PC-3 (cell line): Measurements from ENCODE around the gene PTPN3. TPM values are rescaled to one million over a fixed set of nuclear protein-coding genes. Genes with fewer than 3 reads are reported as not detected.
A peak's percentile ranks its signal among the peaks of the same experiment; 100 is the strongest.

Experiments
- ATAC-seq: fragments of 200-7000 bp; cut with Tn5 transposase; 2 replicates; pipeline ENCODE4 v1.9.1; 2020; ENCODE audit warnings: mild to moderate bottlenecking, moderate library complexity
- BruUV-seq: library from RNA; stranded (reverse); fragments of 400-500 nt; replicated peaks from 2 replicates; lab custom pipeline; 2021; lab: Mats Ljungman, UMichigan
- CTCF ChIA-PET: fragments of 300-600 bp; sonication (Branson Sonifier 250); formaldehyde crosslinking; loops from one replicate; lab custom pipeline; 2022; ENCODE audit warnings: antibody characterized with exemption; lab: Charles Lee
- POLR2A ChIA-PET: fragments of 300-600 bp; sonication (Branson Sonifier 250); formaldehyde crosslinking; loops from one replicate; lab custom pipeline; 2022; ENCODE audit warnings: antibody characterized with exemption; ENCODE audit not compliant: unreplicated experiment; lab: Charles Lee
- DNase-seq: peaks from one replicate; pipeline ENCODE4 v3.0.0-alpha.2; 2015
- H2AFZ ChIP-seq: fragments of 300-600 bp; sonication (generic); 2 replicates; pipeline ENCODE4 v1.6.0; 2016; ENCODE audit warnings: antibody characterized with exemption, low read length
- H3F3A ChIP-seq: fragments of 300-600 bp; sonication (generic); one replicate; pipeline ENCODE4 v1.6.0; 2017; ENCODE audit warnings: antibody characterized with exemption, low read length, control low read depth, mild to moderate bottlenecking; ENCODE audit not compliant: unreplicated experiment
- H3K27ac ChIP-seq: fragments of 300-600 bp; sonication (generic); 2 replicates; pipeline ENCODE4 v1.5.1; 2016; ENCODE audit warnings: mild to moderate bottlenecking, low read length
- H3K27me3 ChIP-seq: fragments of 300-600 bp; sonication (generic); 2 replicates; pipeline ENCODE4 v1.6.1; 2016; ENCODE audit warnings: low read length, mixed read lengths
- H3K36me3 ChIP-seq: fragments of 300-600 bp; sonication (generic); 2 replicates; pipeline ENCODE4 v1.6.1; 2016; ENCODE audit warnings: low read depth, mixed run types, low read length, mixed read lengths
- H3K4me1 ChIP-seq: fragments of 300-600 bp; sonication (generic); 2 replicates; pipeline ENCODE4 v1.5.1; 2016; ENCODE audit warnings: low read length; ENCODE audit not compliant: insufficient read depth
- H3K4me2 ChIP-seq: fragments of 300-600 bp; sonication (generic); 2 replicates; pipeline ENCODE4 v1.6.0; 2016; ENCODE audit warnings: low read length
- H3K4me3 ChIP-seq: fragments of 300-600 bp; sonication (generic); 2 replicates; pipeline ENCODE4 v1.5.1; 2016; ENCODE audit warnings: mild to moderate bottlenecking, low read length, mixed read lengths
- H3K79me2 ChIP-seq: fragments of 300-600 bp; sonication (generic); 2 replicates; pipeline ENCODE4 v1.6.1; 2017; ENCODE audit warnings: low read length, mixed read lengths
- H3K9ac ChIP-seq: fragments of 300-600 bp; sonication (generic); 2 replicates; pipeline ENCODE4 v1.6.0; 2016; ENCODE audit warnings: mild to moderate bottlenecking, low read length
- H3K9me2 ChIP-seq: fragments of 300-600 bp; sonication (generic); replicated peaks from 2 replicates; pipeline ENCODE4 v1.6.1; 2016; ENCODE audit warnings: mixed run types, low read length, mixed read lengths
- H3K9me3 ChIP-seq: fragments of 300-600 bp; sonication (generic); 2 replicates; pipeline ENCODE4 v1.6.1; 2016; ENCODE audit warnings: low read length, mixed read lengths
- H4K20me1 ChIP-seq: fragments of 300-600 bp; sonication (generic); 2 replicates; pipeline ENCODE4 v1.6.1; 2016; ENCODE audit warnings: low read length, mixed read lengths
- CTCF ChIP-seq: fragments of 300-600 bp; sonication (generic); conservative IDR thresholded peaks from 2 replicates; pipeline ENCODE4 v1.5.1; 2017; ENCODE audit warnings: antibody characterized with exemption, low read depth, mild to moderate bottlenecking, low read length
- EZH2 ChIP-seq: fragments of 300-600 bp; sonication (generic); IDR thresholded peaks from one replicate; pipeline ENCODE4 v1.6.1; 2017; ENCODE audit warnings: antibody characterized with exemption, mild to moderate bottlenecking, low read length; ENCODE audit not compliant: unreplicated experiment
- EZH2phosphoT487 ChIP-seq: fragments of 300-600 bp; sonication (generic); IDR thresholded peaks from 2 replicates; pipeline ENCODE4 v1.6.1; 2018; ENCODE audit warnings: mild to moderate bottlenecking, antibody characterized with exemption, low read length, borderline replicate concordance
- intact Hi-C: fragments of 100-400 bp; cut with micrococcal nuclease; formaldehyde crosslinking; loops from 2 replicates; pipeline ENCODE4 v1.9.0; 2023
- total RNA-seq: library from RNA; depleted of rRNA; stranded (reverse); fragments of >200 nt; gene quantifications from 2 replicates; pipeline ENCODE4 v1.2.3, GENCODE V29; 2014

The PTPN3 gene
- total RNA-seq, 1 experiment from 2014 or later: 8.4 TPM

GRCh38 chr9:109454601-109455155, 43.4 kb downstream of the PTPN3 start:
- Histone ChIP-seq H3K79me2 (no peaks in the 10 kb centered on the region), H3F3A (no peaks in the 10 kb centered on the region), H3K27me3 (no peaks in the 10 kb centered on the region), H4K20me1 (no peaks in the 10 kb centered on the region), H3K9me3 (no peaks in the 10 kb centered on the region), H2AFZ (no peak overlapping the region), H3K4me3 (no peak overlapping the region), H3K36me3 (no peaks in the 10 kb centered on the region; the same call in 1 of the 2 replicates), H3K9me2 (no peaks in the 10 kb centered on the region), H3K27ac (no peak overlapping the region), H3K4me2 (no peak overlapping the region), H3K9ac (no peak overlapping the region), H3K4me1 (no peaks in the 10 kb centered on the region)
- BruUV-seq: no TSS peak
- TF ChIP-seq EZH2phosphoT487 (no peak), EZH2 (no peak), CTCF (no peak)
- POLR2A ChIA-PET: no interaction called here
- CTCF ChIA-PET: no interaction called here
- intact Hi-C loops: no loop called here
- no peak for DNase-seq
- ATAC-seq: no peak

- intact Hi-C loops: no loop called here
- ChIA-PET CTCF (no interaction called here), POLR2A (no interaction called here)
- Histone ChIP-seq H3K4me3 (no peak overlapping the region), H3F3A (no peaks in the 10 kb centered on the region), H3K9me3 (no peaks in the 10 kb centered on the region), H3K27me3 (no peaks in the 10 kb centered on the region), H3K4me1 (no peaks in the 10 kb centered on the region), H3K9ac (no peak overlapping the region), H2AFZ (no peak overlapping the region), H3K4me2 (no peak overlapping the region), H4K20me1 (no peaks in the 10 kb centered on the region), H3K79me2 (no peaks in the 10 kb centered on the region), H3K9me2 (no peaks in the 10 kb centered on the region), H3K27ac (no peak overlapping the region), H3K36me3 (no peaks in the 10 kb centered on the region; the same call in 1 of the 2 replicates)
- BruUV-seq: no TSS peak
- TF ChIP-seq EZH2phosphoT487 (no peak), CTCF (no peak), EZH2 (no peak)
- ATAC-seq: no peak
- no peak for DNase-seq
These were observed 44.1 kb downstream of the PTPN3 start for GRCh38 chr9:109454041-109454440.

- Histone ChIP-seq H3K4me3 (no peak overlapping the region), H3F3A (no peaks in the 10 kb centered on the region), H4K20me1 (no peaks in the 10 kb centered on the region), H3K4me2 (no peak overlapping the region), H3K36me3 (no peaks in the 10 kb centered on the region; the same call in 1 of the 2 replicates), H3K27me3 (no peaks in the 10 kb centered on the region), H2AFZ (no peak overlapping the region), H3K27ac (no peak overlapping the region), H3K4me1 (no peaks in the 10 kb centered on the region), H3K9me2 (no peaks in the 10 kb centered on the region), H3K79me2 (no peaks in the 10 kb centered on the region), H3K9me3 (no peaks in the 10 kb centered on the region), H3K9ac (no peak overlapping the region)
- ATAC-seq (peak; percentile 35), DNase-seq (peak; percentile 7)
- BruUV-seq: no TSS peak
- POLR2A ChIA-PET: no interaction called here
- intact Hi-C loops: no loop called here
- no peak for TF ChIP-seq EZH2
- no peak for TF ChIP-seq CTCF
- TF ChIP-seq EZH2phosphoT487: no peak
- CTCF ChIA-PET: no interaction called here
These were observed 44.8 kb downstream of the PTPN3 start for GRCh38 chr9:109453210-109453842.
